ENCODE measurements around the gene ARF3. TPM values are rescaled to one million over a fixed set of nuclear protein-coding genes. Genes with fewer than 3 reads are reported as not detected.

The ARF3 gene
- total RNA-seq, 4 donors from 2014 or later = 92.7 to 177 (median 136) TPM

DNA sequence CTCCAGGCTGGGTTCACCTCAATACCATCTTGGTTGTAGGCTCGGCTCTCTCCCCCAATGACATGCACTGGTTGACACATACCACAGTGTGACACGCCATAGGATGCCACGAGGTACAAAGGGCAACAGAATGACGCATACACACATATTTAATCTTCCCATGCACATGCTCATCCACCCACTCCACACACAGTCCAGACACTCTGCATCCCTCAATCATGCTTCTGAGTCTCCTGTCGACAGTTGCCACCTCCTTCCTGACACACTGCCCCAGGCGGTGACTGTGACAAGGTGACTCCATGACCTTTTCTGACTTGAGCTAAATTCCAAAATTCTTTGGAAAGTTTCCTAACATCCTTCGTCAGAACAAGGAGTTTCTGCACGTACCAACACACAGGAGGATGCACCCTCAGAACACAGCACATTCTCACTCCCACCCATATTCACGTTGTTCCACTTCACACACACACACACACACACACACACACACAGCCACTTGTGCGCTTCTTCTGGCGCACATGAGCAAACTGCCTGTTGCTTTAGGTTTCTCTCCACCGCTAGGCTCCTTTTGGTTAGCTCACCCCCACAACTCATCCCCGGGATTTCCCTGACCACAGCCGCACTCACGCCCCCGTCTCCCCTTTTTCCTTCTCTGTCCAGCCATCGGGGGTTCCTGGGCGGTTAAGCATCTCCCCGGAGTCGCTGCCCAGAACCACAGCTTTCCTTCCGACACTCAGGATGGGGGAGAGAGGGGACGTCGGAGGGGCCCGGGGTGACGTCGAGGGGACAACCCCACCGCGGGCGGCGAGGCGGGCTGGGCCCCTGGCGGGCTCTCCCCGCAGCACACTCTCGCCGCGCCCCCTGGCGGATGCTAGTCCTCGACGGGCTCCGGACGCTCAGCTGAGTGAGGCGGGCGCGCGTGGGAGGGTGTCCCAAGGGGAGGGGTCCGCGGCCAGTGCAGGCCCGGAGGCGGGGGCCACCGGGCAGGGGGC, 20.3 kb upstream of the ARF3 start:
- 19 to 20% methylated on average over 21 to 22 of the region's 50 CpGs for WGBS, 2 donors
- H3K9me3 ChIP-seq = no peaks in the 10 kb centered on the region
- no peak overlapping the region for H3K27ac ChIP-seq
- H3K4me3 ChIP-seq (replicated peaks in 1 of 3) = peak overlapping the region in 1 of 3 donors; percentile 17
- H3K4me1 ChIP-seq = peaks cover 37 to 42% of the 10 kb centered on the region in 2 donors
- TF ChIP-seq, protein P1, sequence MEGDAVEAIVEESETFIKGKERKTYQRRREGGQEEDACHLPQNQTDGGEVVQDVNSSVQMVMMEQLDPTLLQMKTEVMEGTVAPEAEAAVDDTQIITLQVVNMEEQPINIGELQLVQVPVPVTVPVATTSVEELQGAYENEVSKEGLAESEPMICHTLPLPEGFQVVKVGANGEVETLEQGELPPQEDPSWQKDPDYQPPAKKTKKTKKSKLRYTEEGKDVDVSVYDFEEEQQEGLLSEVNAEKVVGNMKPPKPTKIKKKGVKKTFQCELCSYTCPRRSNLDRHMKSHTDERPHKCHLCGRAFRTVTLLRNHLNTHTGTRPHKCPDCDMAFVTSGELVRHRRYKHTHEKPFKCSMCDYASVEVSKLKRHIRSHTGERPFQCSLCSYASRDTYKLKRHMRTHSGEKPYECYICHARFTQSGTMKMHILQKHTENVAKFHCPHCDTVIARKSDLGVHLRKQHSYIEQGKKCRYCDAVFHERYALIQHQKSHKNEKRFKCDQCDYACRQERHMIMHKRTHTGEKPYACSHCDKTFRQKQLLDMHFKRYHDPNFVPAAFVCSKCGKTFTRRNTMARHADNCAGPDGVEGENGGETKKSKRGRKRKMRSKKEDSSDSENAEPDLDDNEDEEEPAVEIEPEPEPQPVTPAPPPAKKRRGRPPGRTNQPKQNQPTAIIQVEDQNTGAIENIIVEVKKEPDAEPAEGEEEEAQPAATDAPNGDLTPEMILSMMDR (IDR thresholded peaks at IDR 0.05) = peak; percentile 47 to 85 (median 70)
- TF ChIP-seq POLR2A (IDR thresholded peaks at IDR 0.05) = no peak
- H3K36me3 ChIP-seq = no peaks in the 10 kb centered on the region
- intact Hi-C loops (cut with DNase I) = loop anchor here (5.0 kb wide), 1 partner anchor 40 kb away; no protein-coding TSS in a partner anchor
- peaks cover 39% of the 10 kb centered on the region for H3K27me3 ChIP-seq
- peak; percentile 50 to 62 for DNase-seq

DNA sequence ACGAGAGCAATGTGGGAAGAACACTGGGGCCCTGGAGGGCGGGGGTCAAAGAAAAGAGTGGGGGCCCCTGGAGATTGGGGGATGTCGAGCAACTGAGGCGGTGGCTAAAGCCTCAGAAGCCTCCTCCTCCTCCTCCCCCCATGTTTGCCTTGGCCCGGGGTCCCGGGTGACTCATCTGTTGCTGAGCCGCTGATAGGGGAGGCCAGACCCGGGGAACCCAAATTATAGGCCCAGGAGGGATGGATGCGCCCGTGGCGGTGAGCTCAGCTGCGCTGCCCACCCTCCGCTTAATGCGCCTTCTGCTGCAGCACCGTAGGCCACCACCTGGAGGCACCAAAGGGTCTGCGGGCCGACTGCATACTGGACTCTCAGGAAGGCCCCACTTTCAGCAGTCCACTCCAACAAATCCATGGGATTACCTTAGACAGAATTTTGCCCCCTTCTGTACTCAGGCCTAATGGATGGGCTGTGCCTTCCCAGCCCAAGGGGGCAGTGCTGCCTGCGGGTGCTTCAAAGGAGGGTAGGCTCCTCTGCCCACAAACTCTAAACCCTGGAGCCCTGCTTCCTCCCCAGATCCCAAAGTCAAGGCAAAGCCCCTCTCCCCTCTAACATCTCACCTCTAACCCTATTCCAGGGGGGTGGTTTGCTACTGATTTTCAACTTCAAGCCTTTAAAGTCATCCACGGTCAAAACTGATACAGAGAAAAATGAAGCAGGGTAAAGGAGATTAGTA, 16.8 kb upstream of the ARF3 start:
- TF ChIP-seq, protein P1 (IDR thresholded peaks at IDR 0.05) = peak in 5 of 6 experiments; percentile 10 to 64 (median 34)
- TF ChIP-seq POLR2A (IDR thresholded peaks at IDR 0.05) = no peak
- intact Hi-C loops (cut with DNase I) = no loop called here
- 15 to 19% methylated on average over 8 to 14 of the region's 19 CpGs for WGBS, 2 donors
- Histone ChIP-seq H3K36me3 (no peaks in the 10 kb centered on the region), H3K9me3 (no peaks in the 10 kb centered on the region), H3K27ac (no peak overlapping the region), H3K4me3 (replicated peaks in 1 of 3) (no peak overlapping the region), H3K4me1 (peaks cover 35 to 39% of the 10 kb centered on the region in 2 donors), H3K27me3 (peaks cover 52% of the 10 kb centered on the region)
- DNase-seq = peak; percentile 46

DNA sequence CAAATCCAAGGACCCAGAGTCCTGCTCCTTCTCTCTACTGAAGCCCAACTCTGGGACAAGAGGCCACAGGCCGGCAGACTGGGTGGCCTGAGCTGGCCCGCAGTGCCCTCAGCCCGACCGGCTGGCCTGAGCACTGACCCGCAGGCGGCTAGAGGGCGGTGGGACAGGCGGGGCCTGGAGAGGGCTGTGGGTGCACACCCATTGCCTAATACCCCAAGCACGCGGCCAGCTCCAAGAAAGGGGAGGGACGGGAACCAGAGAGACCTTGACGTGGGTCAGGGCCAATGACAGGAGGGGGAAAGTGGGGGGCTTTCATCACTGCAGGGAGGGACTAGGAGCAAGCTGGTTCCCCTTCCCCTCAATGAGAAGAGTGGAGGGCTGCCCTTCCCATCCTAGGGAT, 16.2 kb upstream of the ARF3 start:
- Histone ChIP-seq H3K27ac (no peak overlapping the region), H3K4me1 (peaks cover 29 to 33% of the 10 kb centered on the region in 2 donors), H3K9me3 (no peaks in the 10 kb centered on the region), H3K4me3 (replicated peaks in 1 of 3) (no peak overlapping the region), H3K27me3 (peaks cover 46% of the 10 kb centered on the region), H3K36me3 (no peaks in the 10 kb centered on the region)
- 12 to 21% methylated on average over 6 of the region's 12 CpGs for WGBS, 2 donors
- no peak for DNase-seq
- no peak for TF ChIP-seq POLR2A (IDR thresholded peaks at IDR 0.05)
- TF ChIP-seq, protein P1 (IDR thresholded peaks at IDR 0.05) = no peak
- intact Hi-C loops (cut with DNase I) = no loop called here

DNA sequence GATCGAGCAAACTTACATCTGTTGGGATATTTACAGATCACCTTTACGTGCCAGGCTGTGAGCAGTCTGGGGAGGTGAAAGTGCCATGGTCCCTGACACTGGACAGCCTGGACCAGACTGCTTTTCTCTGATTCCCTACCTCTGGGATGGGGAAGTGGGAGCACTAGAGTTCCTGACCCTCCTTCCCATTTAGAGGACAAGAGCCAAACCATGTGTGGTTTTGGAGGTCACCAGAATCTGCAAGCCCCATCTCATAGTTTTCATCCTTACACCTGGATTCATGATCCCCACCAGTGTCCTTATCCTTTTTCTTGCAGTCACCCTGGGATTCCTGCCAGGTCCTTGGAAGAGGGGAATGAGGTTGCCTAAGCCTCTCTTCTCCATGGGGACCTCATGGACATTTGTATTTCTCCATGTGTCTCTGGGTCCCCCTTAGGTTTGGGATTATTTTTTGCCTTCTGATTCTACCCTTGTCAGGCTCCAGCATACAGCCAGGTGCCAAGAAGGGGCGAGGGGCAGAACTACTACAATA, 15.7 kb upstream of the ARF3 start:
- no peaks in the 10 kb centered on the region for H3K36me3 ChIP-seq
- no peak overlapping the region for H3K27ac ChIP-seq
- peaks cover 41% of the 10 kb centered on the region for H3K27me3 ChIP-seq
- peaks cover 24 to 28% of the 10 kb centered on the region in 2 donors for H3K4me1 ChIP-seq
- 30 to 33% methylated on average over 3 of the region's 3 CpGs for WGBS, 2 donors
- no peak for TF ChIP-seq POLR2A (IDR thresholded peaks at IDR 0.05)
- TF ChIP-seq, protein P1 (IDR thresholded peaks at IDR 0.05) = no peak
- no peaks in the 10 kb centered on the region for H3K9me3 ChIP-seq
- DNase-seq = no peak
- intact Hi-C loops (cut with DNase I) = no loop called here
- no peak overlapping the region for H3K4me3 ChIP-seq (replicated peaks in 1 of 3)
